Occipital lobe (tissue), 2 donors: Measurements from ENCODE around the gene IKZF3. TPM values are rescaled to one million over a fixed set of nuclear protein-coding genes. Genes with fewer than 3 reads are reported as not detected.
"Not testable (repeated sequence)": the region's sequence is repeated elsewhere in the genome, so short reads cannot be mapped to it uniquely, and the experiment has no call there.

Experiments used
- DNase-seq: peaks from one replicate; lab custom pipeline; 2025; lab: John Stamatoyannopoulos, UW
- total RNA-seq: library from RNA; depleted of rRNA; stranded (reverse); fragments of >200 nt; gene quantifications from one replicate; pipeline ENCODE4 v1.2.3, GENCODE V29; 2014

IKZF3 gene
- total RNA-seq, 1 donor from 2014 or later: 0.16 TPM

GRCh38 chr17:39781031-39781860 is 82.9 kb downstream of the IKZF3 start:
- no peak for DNase-seq

GRCh38 chr17:39777534-39778365 is 86.4 kb downstream of the IKZF3 start:
- DNase-seq: no peak

GRCh38 chr17:39776252-39776651 is 87.9 kb downstream of the IKZF3 start:
- DNase-seq: no peak

GRCh38 chr17:39775031-39775430 is 89.1 kb downstream of the IKZF3 start:
- DNase-seq: no peak

- no peak for DNase-seq
Observed at GRCh38 chr17:39774047-39774446, 90.1 kb downstream of the IKZF3 start.

- no peak for DNase-seq
Observed at GRCh38 chr17:39772987-39773934, 90.9 kb downstream of the IKZF3 start.

GRCh38 chr17:39772415-39772814 is 91.7 kb downstream of the IKZF3 start:
- DNase-seq: peak; percentile 15

GRCh38 chr17:39769974-39770587 is 94.0 kb downstream of the IKZF3 start:
- DNase-seq: peak; percentile 18

GRCh38 chr17:39767147-39767546 is 97.0 kb downstream of the IKZF3 start:
- no peak for DNase-seq

- no peak for DNase-seq
Observed at GRCh38 chr17:39765766-39766165, 98.3 kb downstream of the IKZF3 start.

- no peak for DNase-seq
Observed at GRCh38 chr17:39765175-39765574, 98.9 kb downstream of the IKZF3 start.

- DNase-seq: not testable (repeated sequence)
Observed at GRCh38 chr17:39764171-39764570, 99.9 kb downstream of the IKZF3 start.

GRCh38 chr17:39763051-39763820 is 100.9 kb downstream of the IKZF3 start:
- no peak for DNase-seq

- DNase-seq: no peak
Observed at GRCh38 chr17:39761861-39762496, 102.1 kb downstream of the IKZF3 start.

- no peak for DNase-seq
Observed at GRCh38 chr17:39759204-39759603, 104.9 kb downstream of the IKZF3 start.

GRCh38 chr17:39757931-39758873 is 105.9 kb downstream of the IKZF3 start:
- no peak for DNase-seq

- no peak for DNase-seq
Observed at GRCh38 chr17:39757176-39757662, 106.9 kb downstream of the IKZF3 start.

GRCh38 chr17:39756380-39757079 is 107.6 kb downstream of the IKZF3 start:
- no peak for DNase-seq
